GM21515 (cell line): ENCODE results near the gene COPB2.
A peak's percentile ranks its signal among the peaks of the same experiment; 100 is the strongest.
"Not testable (repeated sequence)": the region's sequence is repeated elsewhere in the genome, so short reads cannot be mapped to it uniquely, and the experiment has no call there.

ENCODE experiments used
- ATAC-seq: cut with Tn5 transposase; IDR thresholded peaks from one replicate; pipeline ENCODE4 v1.9.1; 2021; ENCODE audit not compliant: unreplicated experiment

COPB2 gene

GRCh38 chr3:139380575-139380974, 8.9 kb downstream of the COPB2 start:
- ATAC-seq, result no peak

DNA sequence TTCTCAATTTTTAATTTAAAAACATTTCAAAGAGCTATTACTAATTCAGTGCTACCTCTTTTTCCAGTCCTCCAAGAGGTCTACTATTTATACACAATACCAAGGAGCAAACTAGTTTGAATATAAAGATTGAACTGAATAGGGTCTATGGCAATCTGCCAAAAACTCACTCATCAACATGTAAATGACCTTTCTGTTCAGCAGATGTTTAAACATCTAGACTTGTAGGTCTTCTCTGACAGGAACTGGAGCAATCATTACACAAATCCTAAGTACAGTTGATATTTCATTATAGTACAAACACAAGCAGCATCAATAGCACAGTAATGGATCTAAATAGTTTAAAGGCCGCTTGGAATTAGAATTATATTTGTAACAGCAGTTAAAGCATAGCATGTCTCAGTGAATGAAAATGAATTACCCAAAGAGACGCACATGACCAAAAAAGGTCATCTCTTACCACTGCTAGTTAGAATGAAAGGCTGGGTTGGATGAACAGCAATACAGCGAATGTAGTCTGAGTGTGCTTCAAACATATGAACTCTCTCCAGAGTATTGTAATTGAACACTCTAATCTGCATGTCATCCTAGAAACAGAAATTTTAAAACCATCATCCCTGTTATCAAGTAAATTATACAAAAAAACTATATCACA, 10.7 kb downstream of the COPB2 start:
- ATAC-seq, result no peak

DNA sequence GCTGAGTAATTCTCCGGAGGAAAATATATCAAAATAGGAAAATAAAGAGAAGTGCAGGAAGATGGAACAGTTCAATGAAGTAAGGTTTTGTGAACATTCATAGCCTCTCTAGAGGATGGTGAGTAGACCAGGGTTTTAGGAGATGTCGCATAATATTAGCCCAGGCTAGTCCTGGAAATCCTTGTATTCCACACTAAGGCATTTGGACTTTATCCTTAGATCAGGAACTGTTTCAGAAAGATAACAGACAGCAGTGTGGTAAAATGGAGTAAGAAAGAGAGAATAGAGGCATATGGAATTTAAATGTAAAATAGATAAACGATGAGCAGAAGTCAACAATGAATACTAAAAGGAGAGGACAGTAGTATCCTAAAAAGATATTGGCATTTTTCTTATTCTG, 12.1 kb downstream of the COPB2 start:
- ATAC-seq, result no peak

DNA sequence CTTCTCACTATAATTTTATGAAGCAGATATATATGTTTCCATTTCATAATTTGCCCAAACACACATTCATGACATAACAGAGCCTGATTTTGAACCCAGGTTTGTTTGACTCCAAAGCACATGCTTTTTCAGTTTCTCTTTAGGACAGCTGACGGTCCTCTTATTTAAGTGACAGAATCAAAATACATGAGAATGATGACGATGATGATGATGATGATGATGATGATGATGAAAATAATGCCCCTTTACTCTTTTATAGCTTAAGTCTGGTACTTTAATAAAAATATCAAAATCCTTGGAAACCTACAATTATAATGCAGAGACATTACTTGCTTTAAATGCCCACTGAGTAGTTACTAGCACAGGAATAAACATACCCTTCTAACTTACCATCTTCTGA, 15.3 kb downstream of the COPB2 start:
- no peak for ATAC-seq

GRCh38 chr3:139364549-139364948, 24.9 kb downstream of the COPB2 start:
- ATAC-seq, result no peak

DNA sequence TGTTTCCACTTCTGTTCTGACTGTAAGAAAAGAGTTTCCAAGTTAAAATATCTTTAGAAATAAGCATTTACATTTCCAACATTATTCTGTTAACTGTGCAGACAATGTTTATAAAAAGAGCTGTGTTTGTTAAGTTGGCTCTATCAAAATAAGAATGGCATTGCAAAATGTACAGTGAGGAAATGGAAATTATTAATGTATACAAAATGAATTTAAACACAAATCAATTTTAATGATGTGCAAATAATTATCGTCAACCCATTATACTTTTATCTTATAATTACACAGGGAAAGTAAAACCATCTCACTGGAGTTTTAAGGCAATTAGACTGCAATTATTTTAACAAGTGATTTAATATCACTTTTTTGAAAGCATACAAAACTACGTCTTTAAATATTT, 28.2 kb downstream of the COPB2 start:
- ATAC-seq, result no peak

GRCh38 chr3:139358841-139359562, 30.4 kb downstream of the COPB2 start:
- ATAC-seq, result no peak

DNA sequence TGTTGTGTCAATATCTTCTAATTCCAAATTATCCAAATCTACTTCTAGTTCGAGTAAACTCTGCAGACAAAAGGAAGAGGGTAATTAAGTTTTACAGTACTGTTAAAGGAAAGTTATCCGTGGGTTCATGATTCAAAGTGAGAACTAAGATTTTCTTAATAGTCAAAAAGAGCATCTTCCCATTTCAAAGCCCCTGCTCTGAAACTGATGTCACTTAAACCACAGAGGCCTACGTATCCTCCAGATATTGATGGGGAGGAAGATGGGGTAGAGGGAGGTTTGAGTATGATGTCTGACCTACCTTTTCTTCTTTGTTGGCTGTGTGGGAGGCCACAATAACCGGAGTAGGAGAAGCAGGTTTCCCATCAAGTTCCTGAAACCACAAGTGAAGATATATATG, 31.5 kb downstream of the COPB2 start:
- no peak for ATAC-seq

DNA sequence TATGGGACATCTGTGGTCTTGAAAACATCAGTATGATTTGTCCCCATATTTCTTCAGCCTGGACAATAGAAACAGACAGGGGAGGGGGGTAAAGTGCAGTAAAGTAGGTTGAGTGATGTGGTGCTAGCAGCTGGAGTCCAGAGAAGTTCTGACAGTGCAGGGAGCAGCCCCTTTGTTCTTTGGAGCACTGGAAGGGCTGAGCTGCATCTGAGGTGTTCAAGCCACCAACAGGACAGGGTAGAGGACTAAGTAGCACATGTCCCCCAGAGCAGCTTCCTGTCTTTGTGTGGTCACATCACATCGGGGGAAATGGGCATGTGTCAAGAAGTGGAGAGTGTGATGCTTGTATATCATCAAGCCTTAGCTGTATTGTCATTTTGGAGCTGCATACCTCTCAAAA, 33.6 kb downstream of the COPB2 start:
- no peak for ATAC-seq

GRCh38 chr3:139355476-139355875, 34.0 kb downstream of the COPB2 start:
- no peak for ATAC-seq

DNA sequence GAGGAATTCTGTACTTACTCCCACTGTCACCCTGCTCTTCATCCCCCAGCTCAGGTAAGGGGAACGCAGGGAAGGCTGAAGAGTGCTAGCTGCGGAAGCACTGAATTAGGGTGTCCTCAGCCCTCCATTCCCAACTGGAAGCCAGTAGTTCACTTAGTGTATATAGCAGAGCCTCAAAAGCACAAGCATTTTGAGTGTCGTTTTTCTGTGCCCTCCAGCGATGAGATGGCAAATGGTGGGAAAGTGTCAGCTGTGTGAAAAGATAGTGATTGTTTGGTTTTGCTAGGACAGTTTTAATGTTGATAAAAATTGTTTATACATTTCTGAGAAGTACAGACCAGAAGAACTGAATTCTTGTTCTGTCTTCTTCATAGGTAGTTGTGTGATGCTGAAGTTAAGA, 34.8 kb downstream of the COPB2 start:
- ATAC-seq, result no peak

DNA sequence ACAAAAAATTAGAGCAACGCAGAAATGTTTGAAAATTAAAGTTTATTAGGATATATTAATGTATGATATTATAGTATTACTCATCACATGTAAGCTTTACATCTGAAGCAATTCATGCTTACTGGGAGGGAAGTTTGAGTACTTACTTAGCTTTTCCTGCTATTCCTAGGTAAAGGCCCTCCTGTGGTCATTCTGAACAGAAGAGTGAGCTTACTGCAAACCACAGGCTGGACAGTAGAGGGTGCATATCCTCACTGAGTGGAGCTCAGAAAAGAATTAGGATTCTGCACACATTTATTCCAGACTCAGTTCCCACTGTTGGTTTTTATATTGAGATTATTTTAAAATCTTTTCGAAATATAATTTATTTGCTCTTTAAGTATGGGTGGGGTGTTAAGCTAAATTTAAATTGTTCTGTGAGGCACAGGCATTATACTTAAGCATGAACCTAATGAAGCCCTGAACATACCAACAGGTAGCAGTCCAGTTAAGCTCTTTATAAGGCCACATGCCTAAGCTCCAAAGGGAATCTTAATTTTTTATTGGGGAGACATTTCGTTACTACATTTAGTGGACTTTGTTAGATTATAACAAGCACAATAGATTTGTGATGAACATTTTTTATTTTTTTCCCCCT, 35.4 kb downstream of the COPB2 start:
- ATAC-seq, result no peak

DNA sequence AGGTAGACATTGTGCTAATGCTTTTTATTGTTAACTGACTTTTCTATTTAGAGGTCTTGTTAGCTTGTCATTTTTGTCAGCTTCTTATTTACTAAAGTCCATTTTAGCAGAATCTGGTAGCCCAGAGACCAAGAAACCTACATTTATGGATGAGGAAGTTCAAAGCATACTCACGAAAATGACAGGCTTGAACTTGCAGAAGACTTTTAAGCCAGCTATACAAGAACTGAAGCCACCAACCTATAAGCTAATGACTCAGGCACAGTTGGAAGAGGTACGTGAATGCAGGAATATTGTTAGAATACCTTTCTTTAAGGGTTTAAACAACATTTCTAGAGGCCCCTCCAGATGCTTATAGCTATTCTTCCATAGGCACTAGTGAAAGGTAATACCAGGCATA, 42.7 kb downstream of the COPB2 start:
- ATAC-seq, result no peak

- peak; percentile 97 for ATAC-seq
Measured at GRCh38 chr3:139343895-139344856, 45.3 kb downstream of the COPB2 start, which contains the start of gene MRPS22. MRPS22 (plus strand) TSS chr3:139344020; CDS start chr3:139344027, 7 bp downstream.

- ATAC-seq, result no peak
Measured at GRCh38 chr3:139342054-139342453, 47.4 kb downstream of the COPB2 start.

- ATAC-seq, result no peak
Measured at GRCh38 chr3:139340784-139341183, 48.7 kb downstream of the COPB2 start.

GRCh38 chr3:139339219-139339906, 50.1 kb downstream of the COPB2 start:
- ATAC-seq, result no peak

- ATAC-seq, result no peak
Measured at GRCh38 chr3:139338405-139338804, 51.0 kb downstream of the COPB2 start.

- ATAC-seq, result not testable (repeated sequence)
Measured at GRCh38 chr3:139334675-139335074, 54.8 kb downstream of the COPB2 start.

DNA sequence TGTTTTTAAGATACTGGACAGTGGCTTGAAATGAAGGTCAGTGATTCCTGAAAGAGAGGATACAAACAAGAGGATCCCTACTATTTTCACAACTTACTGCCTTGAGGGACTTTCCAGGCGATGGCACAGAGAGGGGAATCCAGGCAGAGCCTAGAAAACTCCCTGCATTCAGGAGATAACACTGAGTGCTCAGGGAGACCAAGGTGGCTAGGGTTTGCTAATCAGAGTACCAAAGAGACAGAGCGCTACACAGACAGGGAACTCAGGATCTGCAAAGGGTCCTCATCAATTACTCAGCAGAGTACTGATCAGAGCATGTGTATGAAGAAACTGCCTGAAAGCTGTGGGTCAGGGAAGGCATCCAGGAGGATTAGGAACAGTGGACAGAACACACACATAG, 57.4 kb downstream of the COPB2 start:
- no peak for ATAC-seq
